Activated CD4-positive, CD25-positive, alpha-beta regulatory T cell treated with anti-CD3 and anti-CD28 coated beads, Interleukin-2, amount 50 U/mL, for 24 hours (primary cell): ENCODE measurements around the gene NOP10.
A peak's percentile ranks its signal among the peaks of the same experiment; 100 is the strongest.

Source experiments
- ATAC-seq, 2 donors: fragments of 150-1000 bp; cut with Tn5 transposase; one replicate each; pipeline ENCODE4 v1.10.0; 2021; ENCODE audit warnings: mild to moderate bottlenecking in 1 of 2, moderate library complexity in 1 of 2

NOP10 gene

GRCh38 chr15:34330279-34330678 is 12.7 kb downstream of the NOP10 start:
- ATAC-seq = no peak

GRCh38 chr15:34329006-34329405 is 13.9 kb downstream of the NOP10 start:
- no peak for ATAC-seq

DNA sequence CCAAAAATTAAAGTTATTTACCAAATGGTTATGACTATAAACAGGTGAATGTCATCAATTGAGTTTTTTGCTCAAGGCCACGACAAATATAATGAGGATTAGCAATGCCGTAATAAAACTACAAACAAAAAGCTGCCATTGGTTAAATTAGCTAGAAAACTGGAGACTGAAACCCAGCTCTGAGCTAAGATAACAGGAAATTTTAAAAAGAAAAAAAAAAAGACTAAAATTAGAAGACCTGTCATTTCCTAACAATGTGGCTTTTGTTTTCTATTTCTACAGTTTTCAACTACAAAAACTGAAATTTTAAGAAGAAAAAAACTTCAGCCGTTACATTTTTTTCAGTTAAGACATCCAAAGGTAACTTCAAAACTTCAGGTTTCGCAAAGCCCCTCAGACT is 15.0 kb downstream of the NOP10 start:
- ATAC-seq = peak in 1 of 2 donors; percentile 9

GRCh38 chr15:34325368-34325767 is 17.6 kb downstream of the NOP10 start:
- ATAC-seq = peak; percentile 60 to 62

GRCh38 chr15:34324933-34325332 is 18.0 kb downstream of the NOP10 start:
- peak; percentile 55 to 69 for ATAC-seq

GRCh38 chr15:34323217-34323616 is 19.7 kb downstream of the NOP10 start:
- ATAC-seq = no peak

DNA sequence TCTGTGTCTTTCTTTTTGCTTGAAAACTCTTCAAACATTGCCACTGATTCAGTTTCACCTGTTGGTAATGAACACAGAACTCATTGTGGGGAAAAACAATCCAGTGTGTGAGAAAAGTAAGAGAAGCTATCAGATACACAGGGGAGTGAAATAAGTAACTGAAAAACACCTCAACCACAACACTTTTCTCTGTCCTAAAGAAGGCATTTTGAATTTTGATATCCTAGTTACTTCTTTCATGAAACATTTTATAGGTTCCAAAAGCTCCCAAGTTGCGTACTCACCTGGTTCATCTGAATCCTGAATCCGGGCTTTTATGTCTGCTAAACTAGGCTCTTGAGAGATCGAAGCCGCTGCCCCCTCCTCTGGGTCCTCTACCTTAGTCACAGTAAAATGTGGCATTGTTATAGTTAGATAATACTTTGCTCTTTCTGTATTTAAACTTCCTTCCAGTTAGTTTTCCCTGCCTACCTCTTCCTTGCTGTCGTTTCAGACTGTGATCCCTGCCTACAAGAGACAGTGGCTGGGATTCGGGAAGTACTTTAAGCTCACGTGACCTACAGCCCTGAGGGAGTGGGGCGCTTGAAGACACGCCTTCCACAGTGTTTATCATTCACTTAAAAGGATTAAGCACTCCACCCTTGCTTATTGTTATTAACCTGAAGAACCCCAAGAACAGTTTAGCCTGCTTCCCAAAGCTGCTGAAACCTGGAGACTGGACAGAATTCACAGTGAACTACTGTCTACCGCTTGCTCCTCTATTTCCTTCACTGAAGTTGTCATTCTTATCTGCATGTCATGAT is 24.5 kb downstream of the NOP10 start:
- ATAC-seq = peak; percentile 73 to 78

- no peak for ATAC-seq
Observed at GRCh38 chr15:34314491-34315490, 28.1 kb downstream of the NOP10 start.

GRCh38 chr15:34311563-34311962 is 31.4 kb downstream of the NOP10 start:
- ATAC-seq = no peak

- ATAC-seq = no peak
Observed at GRCh38 chr15:34304613-34305012, 38.3 kb downstream of the NOP10 start.

DNA sequence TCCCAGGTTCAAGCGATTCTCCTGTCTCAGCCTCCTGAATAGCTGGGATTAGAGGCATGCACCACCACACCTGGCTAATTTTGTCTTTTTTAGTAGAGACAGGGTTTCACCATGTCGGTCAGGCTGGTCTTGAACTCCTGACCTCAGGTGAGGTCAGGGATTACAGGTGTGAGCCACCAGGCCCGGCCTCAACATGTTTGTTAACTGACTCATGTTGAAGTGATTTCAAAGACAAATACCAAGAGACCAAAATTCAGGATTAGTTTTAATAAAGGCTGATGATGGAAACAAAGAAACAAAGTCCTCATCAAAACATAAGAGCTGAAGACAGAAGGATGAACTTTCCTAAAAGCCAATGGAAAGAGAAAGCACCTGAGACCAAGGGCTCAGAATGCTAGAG is 41.9 kb downstream of the NOP10 start:
- no peak for ATAC-seq

DNA sequence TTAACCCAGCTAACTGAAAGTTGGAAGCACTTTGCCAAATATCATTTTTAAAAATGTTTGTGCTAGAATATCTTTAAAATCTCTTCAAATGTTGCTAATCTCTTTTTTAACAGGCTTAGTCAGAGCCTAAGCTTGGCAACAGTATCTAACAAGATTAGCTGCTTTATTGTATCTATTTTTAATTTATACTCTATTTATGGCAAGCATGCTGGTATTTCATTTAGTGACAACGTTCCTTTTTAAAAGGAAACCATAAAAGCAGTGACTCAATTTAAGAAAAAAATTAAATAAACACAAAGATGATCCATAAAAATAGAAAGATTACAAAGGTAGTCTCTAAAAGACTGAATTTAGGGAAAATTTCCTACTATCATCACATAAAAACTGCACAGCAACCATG is 45.9 kb downstream of the NOP10 start:
- no peak for ATAC-seq

- no peak for ATAC-seq
Observed at GRCh38 chr15:34292621-34293020, 50.3 kb downstream of the NOP10 start.
